GM21528 (cell line): ENCODE data around the gene TRAF1.

Experiments used
- ATAC-seq: cut with Tn5 transposase; IDR thresholded peaks from one replicate; pipeline ENCODE4 v1.9.1; 2021; ENCODE audit warnings: mild to moderate bottlenecking, moderate library complexity; ENCODE audit not compliant: unreplicated experiment, low FRiP score

TRAF1 gene

GRCh38 chr9:120942186-120943001 lies 15.8 kb upstream of the TRAF1 start:
- ATAC-seq, result no peak

GRCh38 chr9:120941046-120941770 lies 14.6 kb upstream of the TRAF1 start:
- no peak for ATAC-seq

GRCh38 chr9:120940573-120940972 lies 14.0 kb upstream of the TRAF1 start:
- no peak for ATAC-seq

GRCh38 chr9:120938851-120939250 lies 12.3 kb upstream of the TRAF1 start:
- ATAC-seq, result no peak

- no peak for ATAC-seq
Measured at GRCh38 chr9:120937596-120937995, 11.0 kb upstream of the TRAF1 start.

- ATAC-seq, result no peak
Measured at GRCh38 chr9:120937127-120937526, 10.5 kb upstream of the TRAF1 start.

- no peak for ATAC-seq
Measured at GRCh38 chr9:120936764-120937122, 10.1 kb upstream of the TRAF1 start.

- no peak for ATAC-seq
Measured at GRCh38 chr9:120936011-120936763, 9.6 kb upstream of the TRAF1 start.

- ATAC-seq, result no peak
Measured at GRCh38 chr9:120935383-120935857, 8.8 kb upstream of the TRAF1 start.

- ATAC-seq, result no peak
Measured at GRCh38 chr9:120934281-120934680, 7.7 kb upstream of the TRAF1 start.

GRCh38 chr9:120933310-120934055 lies 6.9 kb upstream of the TRAF1 start:
- ATAC-seq, result no peak

- ATAC-seq, result no peak
Measured at GRCh38 chr9:120932086-120932823, 5.7 kb upstream of the TRAF1 start.

GRCh38 chr9:120931231-120932085 lies 4.9 kb upstream of the TRAF1 start:
- ATAC-seq, result peak; percentile 52

GRCh38 chr9:120929229-120929791 lies 2.7 kb upstream of the TRAF1 start:
- ATAC-seq, result no peak

- peak; percentile 42 for ATAC-seq
Measured at GRCh38 chr9:120928483-120929228, 2.1 kb upstream of the TRAF1 start.

- no peak for ATAC-seq
Measured at GRCh38 chr9:120928015-120928482, 1.5 kb upstream of the TRAF1 start.

- no peak for ATAC-seq
Measured at GRCh38 chr9:120927269-120928014, 846 bp upstream of the TRAF1 start.
